Measurements from ENCODE around the gene EFCAB6. TPM values are rescaled to one million over a fixed set of nuclear protein-coding genes. Genes with fewer than 3 reads are reported as not detected.

The EFCAB6 gene
- total and polyA plus RNA-seq, 12 donors = 1.6 to 4.8 (median 2.9) TPM

- 83 to 87% (median 85%) methylated on average over 11 of the region's 11 CpGs for WGBS, 4 donors
- Histone ChIP-seq H3K27ac (no peak overlapping the region), H3K9me3 (replicated peaks in 1 of 3) (no peaks in the 10 kb centered on the region), H3K4me1 (replicated peaks in 1 of 2) (no peaks in the 10 kb centered on the region), H3K36me3 (replicated peaks in 1 of 2) (no peaks in the 10 kb centered on the region), H3K4me3 (no peak overlapping the region), H3K27me3 (no peaks in the 10 kb centered on the region)
- intact Hi-C loops (cut with DNase I) = loop anchor here in 1 of 2 donors (10.0 kb wide), 1 partner anchor 431 kb away; no protein-coding TSS in a partner anchor
- TF ChIP-seq CTCF (IDR thresholded peaks at IDR 0.05) (no peak), POLR2A (IDR thresholded peaks at IDR 0.05) (no peak)
- DNase-seq = peak in 1 of 7 donors; percentile 13
Observed at GRCh38 chr22:43825651-43826050, 13.5 kb upstream of the EFCAB6 start.

- peak in 4 of 7 donors; percentile 3 to 38 (median 7) for DNase-seq
- 77 to 85% (median 82%) methylated on average over 24 to 26 of the region's 26 CpGs for WGBS, 4 donors
- Histone ChIP-seq H3K27me3 (no peaks in the 10 kb centered on the region), H3K27ac (no peak overlapping the region), H3K9me3 (replicated peaks in 1 of 3) (no peaks in the 10 kb centered on the region), H3K36me3 (replicated peaks in 1 of 2) (no peaks in the 10 kb centered on the region), H3K4me1 (replicated peaks in 1 of 2) (no peaks in the 10 kb centered on the region), H3K4me3 (no peak overlapping the region)
- intact Hi-C loops (cut with DNase I) = loop anchor here in 1 of 2 donors (10.0 kb wide), 1 partner anchor 430 kb away; no protein-coding TSS in a partner anchor
- TF ChIP-seq CTCF (IDR thresholded peaks at IDR 0.05) (no peak), POLR2A (IDR thresholded peaks at IDR 0.05) (no peak)
Observed at GRCh38 chr22:43824724-43825420, 12.8 kb upstream of the EFCAB6 start.

- Histone ChIP-seq H3K27ac (no peak overlapping the region), H3K36me3 (replicated peaks in 1 of 2) (no peaks in the 10 kb centered on the region), H3K9me3 (replicated peaks in 1 of 3) (no peaks in the 10 kb centered on the region), H3K4me1 (replicated peaks in 1 of 2) (no peaks in the 10 kb centered on the region), H3K4me3 (no peak overlapping the region), H3K27me3 (no peaks in the 10 kb centered on the region)
- DNase-seq = peak in 4 of 7 donors; percentile 2 to 41 (median 5)
- WGBS, 4 donors = 78 to 85% (median 79%) methylated on average over 17 of the region's 17 CpGs
- intact Hi-C loops (cut with DNase I) = loop anchor here in 1 of 2 donors (10.0 kb wide), 1 partner anchor 429 kb away; no protein-coding TSS in a partner anchor
- TF ChIP-seq POLR2A (IDR thresholded peaks at IDR 0.05) (no peak), CTCF (IDR thresholded peaks at IDR 0.05) (no peak)
Observed at GRCh38 chr22:43823911-43824665, 12.0 kb upstream of the EFCAB6 start.

GRCh38 chr22:43823353-43823908 is 11.3 kb upstream of the EFCAB6 start:
- intact Hi-C loops (cut with DNase I) = loop anchor here in 1 of 2 donors (10.0 kb wide), 1 partner anchor 429 kb away; no protein-coding TSS in a partner anchor
- H3K27me3 ChIP-seq = no peaks in the 10 kb centered on the region
- no peaks in the 10 kb centered on the region for H3K9me3 ChIP-seq (replicated peaks in 1 of 3)
- H3K4me3 ChIP-seq = no peak overlapping the region
- TF ChIP-seq CTCF (IDR thresholded peaks at IDR 0.05) = no peak
- no peak for TF ChIP-seq POLR2A (IDR thresholded peaks at IDR 0.05)
- H3K36me3 ChIP-seq (replicated peaks in 1 of 2) = no peaks in the 10 kb centered on the region
- H3K27ac ChIP-seq = no peak overlapping the region
- WGBS, 4 donors = 68 to 78% (median 74%) methylated on average over 12 to 13 of the region's 13 CpGs
- H3K4me1 ChIP-seq (replicated peaks in 1 of 2) = no peaks in the 10 kb centered on the region
- peak in 5 of 7 donors; percentile 8 to 43 (median 11) for DNase-seq

Data from adrenal gland (tissue), 12 donors.